Activated B cell treated with CpG ODN at 0.5 μM for 24 hours (primary cell): ENCODE results near the gene PEX19. TPM values are rescaled to one million over a fixed set of nuclear protein-coding genes. Genes with fewer than 3 reads are reported as not detected.
A peak's percentile ranks its signal among the peaks of the same experiment; 100 is the strongest.

Experiments used
- ATAC-seq: fragments of 200-7000 bp; cut with Tn5 transposase; one replicate; pipeline ENCODE4 v1.10.0; 2021; ENCODE audit warnings: low read depth, mild to moderate bottlenecking, moderate library complexity
- CTCF ChIA-PET: fragments of 350-600 bp; sonication (Branson Sonifier 250); formaldehyde crosslinking; loops from one replicate; lab custom pipeline; 2021; ENCODE audit warnings: antibody characterized with exemption; lab: Charles Lee
- POLR2A ChIA-PET: fragments of 350-600 bp; sonication (Branson Sonifier 250); formaldehyde crosslinking; loops from one replicate; lab custom pipeline; 2021; ENCODE audit warnings: antibody characterized with exemption; lab: Charles Lee
- DNase-seq: peaks from one replicate; pipeline ENCODE4 v3.0.0; 2022
- H3K27ac Mint-ChIP-seq: one replicate; pipeline ENCODE4 v1.8.0; 2020; ENCODE audit warnings: mixed read lengths
- H3K27me3 Mint-ChIP-seq: one replicate; pipeline ENCODE4 v1.8.0; 2021; ENCODE audit warnings: mixed read lengths
- H3K36me3 Mint-ChIP-seq: one replicate; pipeline ENCODE4 v1.8.0; 2021; ENCODE audit warnings: low read depth, mixed read lengths
- H3K4me1 Mint-ChIP-seq: one replicate; pipeline ENCODE4 v1.8.0; 2021; ENCODE audit warnings: mixed read lengths
- H3K4me3 Mint-ChIP-seq: one replicate; pipeline ENCODE4 v1.8.0; 2020; ENCODE audit warnings: mild to moderate bottlenecking, mixed read lengths
- H3K9me3 Mint-ChIP-seq: one replicate; pipeline ENCODE4 v1.8.0; 2020; ENCODE audit warnings: mixed read lengths
- intact Hi-C: fragments of 100-400 bp; cut with micrococcal nuclease; formaldehyde crosslinking; loops from one replicate; pipeline ENCODE4 v1.15.1; 2024
- total RNA-seq: library from RNA; stranded (reverse); gene quantifications from 2 replicates; pipeline ENCODE4 v1.2.3, GENCODE V29; 2022
- TF ChIP-seq, protein P1 (sequence below): fragments of 200-600 bp; IDR thresholded peaks from one replicate; pipeline ENCODE4 v1.8.0; 2022; ENCODE audit warnings: antibody characterized with exemption, mild to moderate bottlenecking

PEX19 gene
- total RNA-seq, 1 donor from 2014 or later = 50.3 TPM

DNA sequence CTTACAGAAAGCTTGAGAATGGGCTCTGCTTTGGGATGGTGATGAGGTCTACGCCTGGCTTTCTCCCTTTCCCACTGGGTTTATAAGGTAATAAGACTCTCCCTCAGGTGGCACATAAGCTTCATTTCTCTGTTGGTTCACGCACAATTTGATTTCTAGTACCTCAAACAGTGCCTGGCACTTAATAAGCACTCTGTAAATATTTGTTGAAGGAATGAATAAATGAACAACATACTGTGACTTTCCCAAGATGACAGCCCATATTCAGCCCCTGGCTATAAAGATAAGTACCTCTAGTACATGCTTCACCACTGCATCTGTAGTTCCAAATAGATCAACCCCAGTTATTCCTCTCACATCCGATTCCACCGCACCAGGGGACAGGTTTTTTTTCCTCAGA lies 40.3 kb upstream of the PEX19 start:
- Mint-ChIP-seq H3K4me1 (peaks cover 3% of the 10 kb centered on the region), H3K9me3 (no peaks in the 10 kb centered on the region), H3K27me3 (no peaks in the 10 kb centered on the region), H3K36me3 (peaks cover 89% of the 10 kb centered on the region), H3K4me3 (no peak overlapping the region), H3K27ac (peak overlapping the region; percentile 54)
- intact Hi-C loops = no loop called here
- POLR2A ChIA-PET = interaction anchor here (0.6 kb wide), 1 partner anchor 56 kb away, joined by 3 read pairs; no protein-coding TSS in a partner anchor
- ATAC-seq (no peak), DNase-seq (no peak)
- CTCF ChIA-PET = interaction anchor here (0.7 kb wide), 1 partner anchor 33 kb away, joined by 3 read pairs; no protein-coding TSS in a partner anchor
- TF ChIP-seq, protein P1, sequence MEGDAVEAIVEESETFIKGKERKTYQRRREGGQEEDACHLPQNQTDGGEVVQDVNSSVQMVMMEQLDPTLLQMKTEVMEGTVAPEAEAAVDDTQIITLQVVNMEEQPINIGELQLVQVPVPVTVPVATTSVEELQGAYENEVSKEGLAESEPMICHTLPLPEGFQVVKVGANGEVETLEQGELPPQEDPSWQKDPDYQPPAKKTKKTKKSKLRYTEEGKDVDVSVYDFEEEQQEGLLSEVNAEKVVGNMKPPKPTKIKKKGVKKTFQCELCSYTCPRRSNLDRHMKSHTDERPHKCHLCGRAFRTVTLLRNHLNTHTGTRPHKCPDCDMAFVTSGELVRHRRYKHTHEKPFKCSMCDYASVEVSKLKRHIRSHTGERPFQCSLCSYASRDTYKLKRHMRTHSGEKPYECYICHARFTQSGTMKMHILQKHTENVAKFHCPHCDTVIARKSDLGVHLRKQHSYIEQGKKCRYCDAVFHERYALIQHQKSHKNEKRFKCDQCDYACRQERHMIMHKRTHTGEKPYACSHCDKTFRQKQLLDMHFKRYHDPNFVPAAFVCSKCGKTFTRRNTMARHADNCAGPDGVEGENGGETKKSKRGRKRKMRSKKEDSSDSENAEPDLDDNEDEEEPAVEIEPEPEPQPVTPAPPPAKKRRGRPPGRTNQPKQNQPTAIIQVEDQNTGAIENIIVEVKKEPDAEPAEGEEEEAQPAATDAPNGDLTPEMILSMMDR = no peak

- H3K27ac Mint-ChIP-seq = no peak overlapping the region
- no peaks in the 10 kb centered on the region for H3K27me3 Mint-ChIP-seq
- TF ChIP-seq, protein P1 = no peak
- no peak overlapping the region for H3K4me3 Mint-ChIP-seq
- ChIA-PET CTCF (no interaction called here), POLR2A (no interaction called here)
- ATAC-seq (no peak), DNase-seq (no peak)
- peaks cover 86% of the 10 kb centered on the region for H3K36me3 Mint-ChIP-seq
- H3K9me3 Mint-ChIP-seq = no peaks in the 10 kb centered on the region
- intact Hi-C loops = no loop called here
- H3K4me1 Mint-ChIP-seq = peaks cover 5% of the 10 kb centered on the region
These were observed 37.9 kb upstream of the PEX19 start for GRCh38 chr1:160322831-160323230.

DNA sequence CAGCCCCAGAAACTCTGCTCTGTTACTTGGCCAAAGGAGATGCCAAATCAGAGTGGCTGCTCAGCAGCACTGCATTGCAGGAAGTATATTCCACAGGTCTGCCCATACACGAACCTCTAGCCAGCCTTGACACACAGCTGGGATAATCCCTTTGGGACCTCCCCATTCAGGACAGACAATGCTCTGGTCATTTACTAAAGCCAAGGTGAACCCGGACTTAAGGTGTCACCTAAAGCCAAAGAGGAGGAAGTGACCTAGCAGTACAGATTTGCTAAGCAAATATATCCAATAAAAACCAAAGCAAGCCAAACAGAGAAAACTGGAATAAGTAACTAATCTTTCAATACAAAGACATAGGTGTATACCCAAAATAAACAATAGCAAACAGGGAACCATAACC lies 30.4 kb upstream of the PEX19 start:
- ChIA-PET CTCF (no interaction called here), POLR2A (no interaction called here)
- H3K4me1 Mint-ChIP-seq = peaks cover 2% of the 10 kb centered on the region
- no peak overlapping the region for H3K4me3 Mint-ChIP-seq
- DNase-seq (no peak), ATAC-seq (no peak)
- intact Hi-C loops = no loop called here
- TF ChIP-seq, protein P1 = no peak
- no peak overlapping the region for H3K27ac Mint-ChIP-seq
- H3K9me3 Mint-ChIP-seq = peaks cover 8% of the 10 kb centered on the region
- H3K36me3 Mint-ChIP-seq = peaks cover 90% of the 10 kb centered on the region
- H3K27me3 Mint-ChIP-seq = no peaks in the 10 kb centered on the region

- no peaks in the 10 kb centered on the region for H3K27me3 Mint-ChIP-seq
- no peaks in the 10 kb centered on the region for H3K9me3 Mint-ChIP-seq
These were observed 24.6 kb upstream of the PEX19 start for GRCh38 chr1:160309571-160309970.

GRCh38 chr1:160309185-160309557 lies 24.2 kb upstream of the PEX19 start:
- POLR2A ChIA-PET = no interaction called here
- DNase-seq (no peak), ATAC-seq (no peak)
- Mint-ChIP-seq H3K4me3 (no peak overlapping the region), H3K27me3 (no peaks in the 10 kb centered on the region), H3K4me1 (peaks cover 39% of the 10 kb centered on the region), H3K36me3 (peaks cover 88% of the 10 kb centered on the region), H3K27ac (peak overlapping the region; percentile 68), H3K9me3 (no peaks in the 10 kb centered on the region)
- intact Hi-C loops = loop anchor here (5.0 kb wide), 2 partner anchors 33 to 68 kb away; partner anchors contain the start of genes COPA and NCSTN
- CTCF ChIA-PET = interaction anchor here (1.0 kb wide), 1 partner anchor 18 kb away, joined by 3 read pairs; no protein-coding TSS in a partner anchor
- TF ChIP-seq, protein P1 = no peak

More at GRCh38 chr1:160309571-160309970, 24.6 kb upstream of the PEX19 start:
- DNase-seq (no peak), ATAC-seq (no peak)
- TF ChIP-seq, protein P1 = no peak
- Mint-ChIP-seq H3K4me1 (peaks cover 39% of the 10 kb centered on the region), H3K4me3 (no peak overlapping the region), H3K36me3 (peaks cover 90% of the 10 kb centered on the region), H3K27ac (no peak overlapping the region)
- POLR2A ChIA-PET = no interaction called here
- CTCF ChIA-PET = interaction anchor here (1.0 kb wide), 1 partner anchor 19 kb away, joined by 3 read pairs; no protein-coding TSS in a partner anchor
- intact Hi-C loops = loop anchor here (5.0 kb wide), 2 partner anchors 33 to 68 kb away; partner anchors contain the start of genes COPA and NCSTN
